HG02973 (cell line): Measurements from ENCODE around the gene NT5C2.
A peak's percentile ranks its signal among the peaks of the same experiment; 100 is the strongest.
"Not testable (repeated sequence)": the region's sequence is repeated elsewhere in the genome, so short reads cannot be mapped to it uniquely, and the experiment has no call there.

Source experiments
- ATAC-seq: cut with Tn5 transposase; IDR thresholded peaks from one replicate; pipeline ENCODE4 v1.9.1; 2021; ENCODE audit warnings: moderate library complexity; ENCODE audit not compliant: unreplicated experiment

The NT5C2 gene

DNA sequence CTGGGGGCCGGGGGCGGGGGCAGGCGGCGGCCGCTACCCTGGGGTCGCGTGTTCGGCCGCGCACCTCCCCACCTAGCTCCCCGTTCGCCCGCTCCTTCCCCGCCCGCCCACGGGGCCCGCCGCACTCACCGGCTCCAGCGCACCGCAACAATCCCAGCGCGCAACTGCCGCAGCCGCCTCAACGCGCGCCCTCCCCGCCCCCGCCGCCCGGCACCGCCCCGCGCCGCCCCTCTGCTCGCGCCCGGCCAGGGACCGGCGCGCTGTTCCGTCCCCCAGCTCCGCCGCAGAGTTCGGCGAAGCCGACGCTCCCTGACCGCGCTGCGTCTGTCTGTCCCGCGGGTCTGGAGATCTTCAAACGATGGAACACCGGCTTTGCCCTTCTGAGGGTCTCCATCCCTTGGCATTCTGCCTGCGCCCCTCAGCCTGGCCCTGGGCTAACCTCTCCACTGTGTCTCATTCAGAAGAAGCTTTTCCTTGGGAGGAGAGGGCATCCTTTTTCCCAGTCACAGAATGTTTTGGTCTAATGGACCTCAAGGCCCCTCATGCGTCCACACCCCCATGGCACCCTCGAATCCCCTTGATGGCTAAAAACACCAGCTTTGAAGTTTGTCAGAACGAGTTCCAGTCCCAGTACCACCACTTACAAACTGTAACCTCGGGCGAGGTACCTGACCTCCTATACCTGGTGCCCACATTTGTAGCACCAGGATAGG, at the start of gene NT5C2:
TSS of gene NT5C2 (minus strand) at position 166 of the 713 bp plus-strand sequence. CDS start 18,314 bp downstream, outside the sequence.
- peak; percentile 64 for ATAC-seq

DNA sequence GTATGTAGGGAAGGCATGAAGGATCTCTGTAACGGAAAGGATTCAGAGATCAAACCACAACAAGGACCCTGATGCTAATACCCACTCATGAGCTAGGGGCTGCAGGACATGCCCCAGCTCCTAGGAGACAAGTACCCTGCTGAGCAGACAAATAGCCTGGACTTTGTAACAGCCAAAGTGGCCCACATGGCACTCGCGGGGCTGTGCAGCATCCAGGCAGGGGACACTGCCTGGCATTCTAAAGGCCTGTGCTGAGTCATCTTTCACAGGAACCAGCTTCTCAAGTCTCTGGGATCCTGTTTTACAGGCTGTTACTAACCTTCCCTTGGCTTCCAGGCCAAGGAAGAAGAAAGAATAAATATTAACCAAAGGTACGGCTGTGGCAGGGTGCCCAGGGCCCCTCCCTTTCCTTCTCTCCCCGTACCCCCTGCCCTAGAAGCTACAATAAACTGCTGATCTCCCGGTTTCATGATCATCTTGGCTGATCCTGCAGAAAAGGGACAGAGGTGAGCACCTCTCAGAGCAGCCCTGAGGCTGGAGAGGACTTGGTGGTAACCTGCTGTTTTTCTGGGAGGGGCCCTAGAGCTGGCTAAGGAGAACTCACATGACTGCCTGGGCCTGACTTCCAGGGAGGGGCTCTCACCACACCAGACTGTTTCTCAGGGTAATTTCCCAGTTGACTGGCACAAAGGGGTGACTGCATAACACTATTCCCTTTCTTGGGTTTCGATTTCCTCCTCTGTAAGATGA, 48.4 kb upstream of the NT5C2 start:
- ATAC-seq = no peak

- no peak for ATAC-seq
These were observed 45.6 kb upstream of the NT5C2 start for GRCh38 chr10:103238506-103239252.

DNA sequence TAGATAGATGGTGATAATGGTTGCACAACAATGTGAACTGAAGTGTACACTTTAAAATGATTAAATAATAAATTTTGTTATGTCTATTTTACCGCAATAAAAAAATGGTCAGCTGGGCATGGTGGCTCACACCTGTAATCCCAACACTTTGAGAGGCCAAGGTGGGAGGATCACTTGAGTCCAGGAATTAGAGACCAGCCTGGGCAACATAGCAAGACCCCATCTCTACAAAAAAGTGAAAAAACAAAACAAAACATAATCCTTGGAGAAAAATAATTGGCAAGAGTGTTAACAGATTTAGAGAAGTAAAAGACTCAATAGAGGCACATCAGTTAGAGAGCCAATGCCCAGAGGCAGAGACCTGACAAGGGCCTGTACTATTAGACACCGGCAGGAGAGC, 42.7 kb upstream of the NT5C2 start:
- ATAC-seq = no peak

GRCh38 chr10:103232772-103233488, 39.9 kb upstream of the NT5C2 start:
- ATAC-seq = no peak

DNA sequence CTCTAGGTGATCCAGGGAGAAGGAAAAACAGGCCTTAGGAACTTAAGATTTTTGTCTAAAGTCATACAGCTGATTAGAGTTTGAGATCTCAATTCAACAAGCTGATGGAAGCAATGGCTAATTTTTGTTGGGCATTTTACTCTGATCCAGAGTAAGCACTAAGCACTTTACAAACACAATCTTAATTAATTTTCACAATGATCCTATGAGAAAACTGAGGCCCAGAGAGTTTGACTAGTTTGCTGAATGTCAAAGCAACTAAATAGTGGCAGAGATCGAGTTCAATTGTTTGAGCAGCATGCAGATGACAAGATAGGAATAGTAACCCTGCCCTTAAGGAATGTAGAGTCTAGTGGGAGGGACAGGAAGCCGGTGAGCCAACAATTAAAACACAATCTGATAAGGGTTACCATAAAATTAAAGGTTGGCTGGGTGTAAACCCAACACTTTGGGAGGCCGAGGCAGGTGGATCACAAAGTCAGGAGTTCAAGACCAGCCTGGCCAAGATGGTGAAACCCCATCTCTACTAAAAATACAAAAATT, 39.1 kb upstream of the NT5C2 start:
- ATAC-seq = no peak

- ATAC-seq = no peak
These were observed 38.0 kb upstream of the NT5C2 start for GRCh38 chr10:103231047-103231551.

GRCh38 chr10:103227416-103227815, 34.3 kb upstream of the NT5C2 start:
- no peak for ATAC-seq

- ATAC-seq = no peak
These were observed 32.9 kb upstream of the NT5C2 start for GRCh38 chr10:103225939-103226338.

DNA sequence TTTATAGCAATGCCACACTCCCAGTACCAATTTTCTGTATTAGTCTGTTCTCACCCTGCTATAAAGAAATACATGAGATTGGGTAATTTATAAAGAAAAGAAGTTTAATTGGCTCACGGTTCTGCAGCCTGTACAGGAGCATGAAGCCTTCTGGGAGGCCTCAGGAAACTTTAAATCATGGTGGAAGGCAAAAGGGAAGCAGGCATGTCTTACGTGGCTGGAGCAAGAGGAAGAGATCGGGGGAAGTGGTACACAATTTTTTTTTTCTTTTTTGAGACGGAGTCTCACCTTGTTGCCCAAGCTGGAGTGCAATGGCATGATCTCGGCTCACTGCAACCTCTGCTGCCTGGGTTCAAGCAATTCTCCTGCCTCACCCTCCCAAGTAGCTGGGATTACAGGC, 31.6 kb upstream of the NT5C2 start:
- not testable (repeated sequence) for ATAC-seq

DNA sequence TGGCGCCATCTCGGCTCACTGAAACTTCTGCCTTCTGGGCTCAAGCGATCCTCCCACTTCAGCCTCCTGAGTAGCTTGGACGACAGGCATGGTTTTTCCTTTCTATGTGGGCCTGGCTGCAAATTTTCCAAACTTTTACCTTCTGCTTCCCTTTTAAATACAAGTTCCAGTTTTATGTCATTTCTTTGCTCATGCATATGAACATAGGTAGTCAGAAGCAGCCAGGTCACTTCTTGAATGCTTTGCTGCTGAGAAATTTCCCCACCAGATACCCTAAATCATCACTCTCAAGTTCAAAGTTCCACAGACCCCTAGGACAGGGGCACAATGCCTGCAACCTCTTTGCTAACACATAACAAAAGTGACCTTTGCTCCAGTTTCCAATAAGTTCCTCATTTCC, 31.1 kb upstream of the NT5C2 start:
- no peak for ATAC-seq

GRCh38 chr10:103216362-103216761, 23.3 kb upstream of the NT5C2 start:
- not testable (repeated sequence) for ATAC-seq

DNA sequence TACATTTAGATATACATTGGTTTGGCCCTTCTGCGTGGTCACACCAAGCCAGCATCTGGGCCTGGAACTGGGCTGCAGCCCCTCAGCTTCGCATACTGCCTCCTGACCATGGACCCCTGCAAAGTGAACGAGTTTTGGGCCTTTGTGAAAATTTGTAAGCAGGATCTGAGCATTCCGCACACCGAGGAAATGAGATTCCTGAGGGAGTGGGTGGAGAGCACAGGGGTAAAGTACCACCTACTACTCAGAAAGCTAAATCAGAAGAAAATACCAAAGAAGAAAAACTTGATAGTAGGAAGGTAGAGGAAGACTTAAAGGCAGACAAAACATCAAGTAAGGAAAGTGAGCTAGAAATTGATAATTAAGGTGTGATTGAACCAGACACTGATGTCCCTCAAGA, 22.5 kb upstream of the NT5C2 start:
- no peak for ATAC-seq

- not testable (repeated sequence) for ATAC-seq
These were observed 17.2 kb upstream of the NT5C2 start for GRCh38 chr10:103210262-103210661.

DNA sequence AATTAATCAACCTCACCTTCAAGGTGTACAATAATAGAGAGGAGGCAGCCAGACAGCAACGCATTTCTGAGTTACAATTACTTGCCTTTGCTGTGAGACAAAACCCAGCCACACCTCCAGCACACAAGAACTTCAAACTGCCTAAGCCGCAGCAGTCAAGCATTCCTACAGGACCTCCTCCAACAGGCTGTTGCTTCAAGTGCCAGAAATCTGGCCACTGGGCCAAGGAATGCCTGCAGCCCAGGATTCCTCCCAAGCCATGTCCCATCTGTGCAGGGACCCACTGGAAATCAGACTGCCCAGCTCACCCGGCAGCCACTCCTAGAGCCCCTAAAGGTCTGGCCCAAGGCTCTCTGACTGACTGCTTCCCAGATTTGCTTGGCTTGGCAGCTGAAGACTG, 14.6 kb upstream of the NT5C2 start:
- not testable (repeated sequence) for ATAC-seq

GRCh38 chr10:103207141-103207540, 14.1 kb upstream of the NT5C2 start:
- no peak for ATAC-seq

- ATAC-seq = not testable (repeated sequence)
These were observed 13.6 kb upstream of the NT5C2 start for GRCh38 chr10:103206715-103207114.

GRCh38 chr10:103205401-103205800, 12.3 kb upstream of the NT5C2 start:
- not testable (repeated sequence) for ATAC-seq

DNA sequence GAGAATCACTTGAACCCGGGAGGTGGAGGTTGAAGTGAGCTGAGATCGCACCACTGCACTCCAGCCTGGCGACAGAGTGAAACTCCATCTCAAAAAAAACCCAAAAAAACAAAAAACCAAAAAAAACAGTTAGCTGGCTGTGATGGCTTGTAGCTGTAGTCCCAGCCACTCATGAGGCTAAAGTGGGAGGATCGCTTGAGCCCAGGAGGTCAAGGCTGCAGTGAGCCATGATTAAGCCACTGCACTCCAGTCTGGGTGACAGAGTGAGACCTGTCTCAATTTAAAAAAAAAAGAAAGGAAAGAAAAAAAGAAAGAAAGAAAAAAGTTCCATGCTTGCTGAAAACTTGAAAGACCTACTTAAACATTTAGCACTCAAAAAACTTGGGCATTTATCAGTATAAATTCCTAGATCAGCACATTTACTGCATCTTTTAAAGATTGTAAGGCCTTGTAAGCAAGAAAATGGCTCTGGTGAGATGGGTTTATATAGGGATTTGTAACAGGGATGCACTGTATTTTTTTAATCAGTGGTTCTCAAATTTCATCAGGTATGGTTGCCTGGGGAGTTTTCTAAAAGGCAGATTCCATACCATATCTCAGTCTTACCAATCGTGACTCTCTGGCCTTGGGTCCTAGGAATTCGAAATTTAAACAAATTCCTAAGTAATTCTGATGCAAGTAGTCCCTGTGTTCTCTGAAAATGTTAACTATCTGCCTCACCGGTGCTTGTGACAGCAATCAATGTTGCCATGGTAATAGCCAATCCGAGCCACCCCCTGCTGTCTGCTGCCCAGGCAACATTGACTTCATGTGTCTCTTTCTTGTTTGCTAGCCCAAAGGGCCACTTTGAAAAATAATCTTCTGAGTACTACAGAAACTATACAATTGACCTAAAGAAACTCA, 11.5 kb upstream of the NT5C2 start:
- no peak for ATAC-seq
